SU-DHL-6 (cell line): ENCODE measurements around the gene INO80C.

ENCODE experiments used
- EZH2phosphoT487 ChIP-seq: fragments of 200-600 bp; sonication (generic), shearing (Covaris generic); conservative IDR thresholded peaks from 2 replicates; pipeline ENCODE4 v1.6.1; 2018; ENCODE audit warnings: mild to moderate bottlenecking, antibody characterized with exemption, low read length, moderate library complexity, mixed read lengths
- TF ChIP-seq, protein P1 (sequence below): fragments of 200-600 bp; sonication (generic); IDR thresholded peaks from one replicate; pipeline ENCODE4 v1.5.1; 2017; ENCODE audit warnings: antibody characterized with exemption, mild to moderate bottlenecking, low read length, moderate library complexity; ENCODE audit not compliant: insufficient read depth, poor library complexity, severe bottlenecking

DNA sequence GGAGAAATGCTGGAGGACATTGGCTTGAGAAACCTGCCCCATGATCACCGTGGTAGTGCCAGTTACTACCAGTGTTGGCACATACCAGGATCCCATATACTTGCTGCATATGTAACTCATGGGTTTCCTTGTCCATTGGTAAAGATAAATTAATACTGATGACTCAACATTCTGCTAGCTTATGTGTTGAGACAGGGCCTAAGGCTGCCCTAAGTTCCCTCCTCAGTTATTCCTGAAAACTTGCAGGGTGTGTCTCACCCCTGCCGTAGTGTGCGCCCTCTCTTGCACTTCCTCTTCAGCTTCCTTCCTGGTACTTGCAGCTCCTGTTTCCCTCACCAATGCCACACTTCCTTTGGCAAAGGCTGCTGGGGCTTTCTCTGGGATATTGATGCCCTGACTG, 4.3 kb upstream of the INO80C start:
- TF ChIP-seq, protein P1, sequence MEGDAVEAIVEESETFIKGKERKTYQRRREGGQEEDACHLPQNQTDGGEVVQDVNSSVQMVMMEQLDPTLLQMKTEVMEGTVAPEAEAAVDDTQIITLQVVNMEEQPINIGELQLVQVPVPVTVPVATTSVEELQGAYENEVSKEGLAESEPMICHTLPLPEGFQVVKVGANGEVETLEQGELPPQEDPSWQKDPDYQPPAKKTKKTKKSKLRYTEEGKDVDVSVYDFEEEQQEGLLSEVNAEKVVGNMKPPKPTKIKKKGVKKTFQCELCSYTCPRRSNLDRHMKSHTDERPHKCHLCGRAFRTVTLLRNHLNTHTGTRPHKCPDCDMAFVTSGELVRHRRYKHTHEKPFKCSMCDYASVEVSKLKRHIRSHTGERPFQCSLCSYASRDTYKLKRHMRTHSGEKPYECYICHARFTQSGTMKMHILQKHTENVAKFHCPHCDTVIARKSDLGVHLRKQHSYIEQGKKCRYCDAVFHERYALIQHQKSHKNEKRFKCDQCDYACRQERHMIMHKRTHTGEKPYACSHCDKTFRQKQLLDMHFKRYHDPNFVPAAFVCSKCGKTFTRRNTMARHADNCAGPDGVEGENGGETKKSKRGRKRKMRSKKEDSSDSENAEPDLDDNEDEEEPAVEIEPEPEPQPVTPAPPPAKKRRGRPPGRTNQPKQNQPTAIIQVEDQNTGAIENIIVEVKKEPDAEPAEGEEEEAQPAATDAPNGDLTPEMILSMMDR: no peak
- no peak for TF ChIP-seq EZH2phosphoT487
